ENCODE data around the gene RNF14.

DNA sequence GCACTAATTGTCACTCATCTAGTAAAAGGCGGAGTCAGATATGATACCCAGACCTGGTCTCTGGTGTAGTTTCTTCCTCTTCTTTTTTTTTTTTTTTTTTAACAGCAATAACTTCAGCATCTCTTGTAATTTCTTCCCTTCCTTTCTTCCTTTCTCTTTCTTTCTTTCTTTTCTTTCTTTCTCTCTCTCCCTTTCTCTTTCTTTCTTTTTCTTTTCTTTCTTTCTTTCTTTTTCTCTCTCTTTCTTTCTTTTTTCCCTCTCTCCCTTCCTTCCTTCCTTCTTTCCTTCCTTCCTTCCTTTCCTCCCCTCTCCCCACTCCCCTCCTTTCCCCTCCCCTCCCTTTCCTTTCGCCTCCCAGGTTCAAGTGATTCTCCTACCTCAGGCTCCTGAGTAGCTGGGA, 69.8 kb downstream of the RNF14 start:
- no peak for TF ChIP-seq CTCF (IDR thresholded peaks at IDR 0.05)
- TF ChIP-seq POLR2A (IDR thresholded peaks at IDR 0.05): no peak

Data from right lobe of liver (tissue), 4 donors.